DMS79 (cell line): ENCODE measurements around the gene ANO3.

ENCODE experiments used
- DNase-seq: peaks from one replicate; lab custom pipeline; 2025; lab: John Stamatoyannopoulos, UW

The ANO3 gene

DNA sequence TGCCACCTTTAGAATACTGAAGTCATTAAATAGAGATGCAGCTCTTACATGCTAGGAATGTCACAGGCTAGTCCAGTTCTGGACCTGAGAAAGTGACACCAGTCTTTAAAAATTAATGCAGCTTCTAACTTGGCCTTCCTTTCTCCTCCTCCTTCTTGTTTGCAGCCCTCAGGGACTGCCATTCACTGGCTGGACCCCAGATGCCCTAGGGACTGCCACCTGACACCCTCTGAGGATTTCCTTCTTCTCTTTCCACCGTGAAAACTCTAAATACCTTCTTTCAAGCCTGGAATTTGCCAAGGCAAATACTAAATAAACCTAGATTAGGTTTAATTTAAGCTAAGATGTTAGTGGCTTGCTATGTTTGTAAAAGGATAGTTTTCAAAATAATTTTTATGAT lies 161.7 kb downstream of the ANO3 start:
- no peak for DNase-seq

DNA sequence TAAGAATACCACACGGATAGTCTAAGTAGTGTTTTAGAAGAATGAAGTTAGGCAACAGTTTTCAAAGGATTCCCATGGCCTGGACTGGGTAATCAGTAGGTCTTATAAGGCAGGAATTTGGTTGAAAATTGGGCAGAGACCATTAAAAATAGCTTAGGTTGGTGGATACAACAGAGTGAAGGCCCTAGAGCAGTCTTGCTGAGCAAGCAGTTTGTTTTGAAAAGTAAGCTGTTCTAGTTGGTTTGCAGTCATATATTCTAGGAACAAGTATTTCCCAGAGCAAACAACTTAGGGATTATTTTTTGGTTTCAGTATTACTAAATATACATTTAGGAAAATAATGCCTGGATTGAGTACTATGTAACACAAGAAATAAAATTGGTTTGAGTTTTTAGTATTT lies 175.3 kb downstream of the ANO3 start:
- DNase-seq: no peak

GRCh38 chr11:26510164-26510563 lies 178.2 kb downstream of the ANO3 start:
- DNase-seq: no peak

GRCh38 chr11:26510756-26511155 lies 178.8 kb downstream of the ANO3 start:
- no peak for DNase-seq

DNA sequence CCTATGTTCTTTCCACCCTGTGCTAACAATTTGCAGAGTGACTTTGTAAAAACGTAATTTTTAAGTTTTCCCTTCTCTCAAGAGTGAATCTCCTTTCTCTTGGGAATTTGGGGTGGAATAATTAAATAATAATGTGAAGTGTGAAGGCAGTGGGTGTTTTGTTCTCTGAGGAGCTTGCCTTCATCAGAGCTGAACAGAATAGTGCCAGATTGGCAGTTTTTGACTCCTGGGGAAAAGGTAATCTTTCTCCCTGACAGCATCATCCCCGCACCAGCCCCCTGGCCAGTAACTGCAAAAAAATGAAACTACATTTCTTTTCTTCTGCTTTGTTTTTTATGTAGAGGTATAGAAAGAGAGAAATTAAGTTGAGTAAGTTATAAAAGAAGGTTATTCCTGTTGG lies 180.3 kb downstream of the ANO3 start:
- no peak for DNase-seq

GRCh38 chr11:26519469-26519868 lies 187.5 kb downstream of the ANO3 start:
- no peak for DNase-seq

DNA sequence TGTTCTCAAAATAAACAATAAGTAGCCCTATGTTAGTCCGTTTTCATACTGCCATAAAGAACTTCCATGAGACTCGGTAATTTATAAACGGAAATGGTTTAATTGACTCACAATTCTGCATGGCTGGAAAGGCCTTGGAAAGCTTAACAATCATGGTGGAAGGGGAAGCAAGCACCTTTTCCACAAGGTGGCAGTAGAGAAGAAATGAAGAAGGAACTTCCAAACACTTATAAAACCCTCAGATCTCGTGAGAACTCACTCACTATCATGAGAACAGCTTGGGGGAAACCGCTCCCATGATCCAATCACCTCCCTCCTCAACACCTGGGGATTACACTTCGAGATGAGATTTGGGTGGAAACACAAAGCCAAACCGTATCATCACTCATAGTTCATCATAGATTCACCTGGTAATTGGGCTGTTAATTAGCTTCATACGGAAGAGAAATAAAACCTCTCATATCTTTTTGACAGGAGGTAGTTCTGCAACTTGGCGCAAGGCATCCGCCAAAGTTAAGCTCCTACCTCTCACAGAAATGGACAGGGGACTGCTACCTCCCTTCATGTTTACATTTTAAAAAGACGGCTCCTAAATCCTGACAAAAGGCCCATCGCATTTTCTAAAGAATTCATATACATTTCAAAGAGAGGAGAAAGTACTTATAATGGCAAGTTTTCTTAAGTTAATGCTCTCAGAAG lies 191.1 kb downstream of the ANO3 start:
- DNase-seq: no peak

GRCh38 chr11:26527685-26528084 lies 195.8 kb downstream of the ANO3 start:
- no peak for DNase-seq

DNA sequence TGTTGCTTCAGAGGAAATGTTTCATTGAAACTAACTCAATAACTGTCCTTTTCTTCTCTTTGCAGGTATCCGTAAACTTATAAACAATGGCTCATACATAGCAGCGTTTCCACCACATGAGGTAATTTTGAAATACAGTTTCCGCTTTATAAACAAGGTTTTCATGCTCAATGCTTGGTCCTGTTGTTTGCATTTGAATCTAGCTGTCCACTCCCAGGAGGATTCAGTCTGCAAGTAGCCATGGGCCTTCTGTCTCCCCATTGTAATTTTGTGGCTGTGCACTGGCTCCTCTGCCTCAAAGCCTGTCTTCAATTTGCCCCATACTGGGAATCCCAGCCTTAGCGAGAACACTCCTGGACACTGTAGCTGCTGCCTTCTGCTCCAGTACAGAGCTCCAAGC lies 205.4 kb downstream of the ANO3 start:
- DNase-seq: no peak

DNA sequence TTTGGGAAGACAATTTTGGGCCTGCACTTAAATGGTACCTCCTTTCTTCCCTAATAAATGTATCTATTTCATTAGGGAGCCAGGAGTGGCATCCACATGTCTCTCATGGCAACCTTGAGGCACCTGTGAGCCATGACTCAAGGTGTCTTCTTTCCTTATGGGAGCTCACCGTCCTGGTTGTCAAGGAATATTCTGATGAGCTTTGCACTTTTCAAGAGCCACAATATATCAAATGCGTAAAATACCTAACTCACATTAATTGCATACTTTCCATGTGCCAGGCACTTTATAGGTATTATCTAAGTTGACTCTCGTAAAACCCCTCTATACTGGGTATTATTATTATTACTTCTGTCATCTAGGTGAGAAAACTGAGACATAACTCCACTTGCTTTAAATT lies 207.6 kb downstream of the ANO3 start:
- no peak for DNase-seq

- DNase-seq: no peak
Observed at GRCh38 chr11:26541870-26542269, 209.9 kb downstream of the ANO3 start.

GRCh38 chr11:26549176-26549575 lies 217.2 kb downstream of the ANO3 start:
- DNase-seq: no peak

DNA sequence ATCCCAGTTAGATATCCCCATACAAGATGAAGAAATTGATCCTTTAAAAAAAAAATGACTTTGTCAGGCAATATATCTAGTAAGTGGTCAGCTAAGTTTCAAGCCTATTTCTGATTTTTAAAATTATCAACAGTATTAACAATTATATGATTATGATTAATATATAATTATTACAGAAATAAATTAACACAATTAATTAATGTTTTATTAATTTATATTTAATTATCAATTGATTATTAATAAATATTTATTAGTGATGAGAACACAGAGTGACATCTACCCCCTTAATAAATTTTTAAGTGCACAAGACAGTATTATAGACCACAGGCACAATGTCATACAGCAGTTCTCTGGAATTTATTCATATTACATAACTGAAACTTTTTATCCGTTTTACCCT lies 218.1 kb downstream of the ANO3 start:
- no peak for DNase-seq

- DNase-seq: no peak
Observed at GRCh38 chr11:26551186-26551801, 219.4 kb downstream of the ANO3 start.

DNA sequence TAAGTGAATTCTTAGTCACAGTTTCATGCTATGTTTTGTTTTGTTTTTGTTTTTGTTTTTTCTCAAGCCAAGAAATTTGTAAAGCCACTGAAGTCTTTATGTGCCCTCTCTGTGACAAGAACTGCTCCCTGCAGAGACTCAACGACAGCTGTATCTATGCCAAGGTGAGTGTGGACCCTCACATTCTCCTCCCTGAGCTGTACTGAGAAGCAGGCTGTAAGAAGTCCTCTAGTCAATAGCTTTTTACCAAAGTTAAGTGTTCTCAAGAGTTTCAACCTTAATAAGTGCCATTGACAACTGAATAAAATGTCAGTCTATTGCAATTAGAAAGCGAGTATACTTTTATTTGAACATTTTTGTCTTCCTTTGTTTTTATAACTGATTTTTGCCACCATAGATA lies 221.3 kb downstream of the ANO3 start:
- peak; percentile 13 for DNase-seq

- no peak for DNase-seq
Observed at GRCh38 chr11:26554455-26554854, 222.5 kb downstream of the ANO3 start.

- DNase-seq: no peak
Observed at GRCh38 chr11:26556582-26556981, 224.7 kb downstream of the ANO3 start.

DNA sequence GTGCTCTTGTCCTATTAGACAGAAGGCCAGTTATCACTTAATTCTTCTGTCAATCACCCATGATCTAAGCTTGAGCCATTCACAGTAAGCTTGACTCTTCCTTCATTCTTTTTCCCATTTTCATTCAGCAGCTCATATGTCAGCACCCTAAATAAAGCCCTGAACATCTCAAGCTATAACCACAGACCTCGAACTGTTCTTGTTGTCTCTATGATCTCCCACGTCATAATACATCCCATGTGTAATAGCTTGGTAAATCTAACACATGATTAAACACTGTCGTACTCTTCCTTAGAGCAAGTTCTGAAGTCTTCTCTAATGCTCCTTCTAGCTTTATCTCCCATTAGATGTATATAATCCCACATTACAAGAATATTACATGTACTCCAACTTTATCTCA lies 225.7 kb downstream of the ANO3 start:
- no peak for DNase-seq

GRCh38 chr11:26558190-26558589 lies 226.3 kb downstream of the ANO3 start:
- DNase-seq: no peak

GRCh38 chr11:26569646-26570045 lies 237.7 kb downstream of the ANO3 start:
- DNase-seq: no peak

- DNase-seq: no peak
Observed at GRCh38 chr11:26571861-26572654, 240.1 kb downstream of the ANO3 start, which contains the start of gene MUC15. Gene MUC15 (minus strand): TSS chr11:26572263. CDS start chr11:26567094, 5,169 bp downstream.

DNA sequence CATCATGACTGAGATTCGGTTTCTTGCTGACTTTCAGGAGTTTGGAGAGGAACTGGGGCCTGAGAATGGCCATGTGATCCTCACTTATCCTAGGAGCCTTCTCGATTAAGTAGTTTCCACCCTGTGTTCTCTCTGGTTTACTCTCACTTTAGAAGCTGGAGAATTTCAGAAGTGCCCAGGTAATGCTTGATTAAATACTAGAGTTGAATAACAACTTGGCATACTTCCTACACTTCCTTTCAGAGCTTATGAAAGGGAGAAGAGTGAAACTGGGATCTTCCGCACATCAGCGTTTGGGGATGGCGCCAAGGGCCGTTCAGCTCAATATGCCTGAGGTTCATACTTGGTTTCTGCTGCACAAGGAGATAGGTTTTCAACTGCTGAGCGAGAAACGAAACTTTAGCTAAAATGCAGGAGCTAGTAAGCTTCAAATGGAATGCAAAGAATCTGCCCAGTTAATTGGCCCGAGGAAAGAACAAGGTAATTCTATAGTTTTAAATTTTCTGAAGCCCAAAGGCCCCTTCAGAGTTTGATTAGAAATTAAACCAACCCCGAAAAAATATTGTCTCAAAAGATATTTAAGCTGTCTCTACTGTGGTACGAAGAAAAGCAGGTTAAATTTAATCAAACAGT lies 241.0 kb downstream of the ANO3 start:
- DNase-seq: peak; percentile 72

DNA sequence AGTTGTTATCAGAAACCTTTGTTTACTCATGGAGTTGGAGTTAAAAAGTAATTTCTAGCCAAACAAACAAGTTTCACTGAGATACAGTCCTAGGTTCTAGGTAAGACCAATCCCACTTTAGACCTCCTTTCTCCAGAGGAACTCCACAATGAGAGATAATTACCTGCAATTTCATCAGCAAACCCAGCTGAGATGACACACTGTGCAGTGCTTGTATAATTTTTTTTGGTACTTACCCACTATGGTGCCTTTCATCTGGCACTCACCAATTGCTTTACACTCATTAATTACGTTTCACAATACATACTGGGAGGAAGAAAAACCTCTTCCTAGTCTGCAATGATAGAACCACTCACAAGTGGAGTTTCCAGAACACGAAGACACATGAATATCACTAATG lies 242.0 kb downstream of the ANO3 start:
- no peak for DNase-seq
